CD4-positive, alpha-beta T cell treated with Interleukin-1 beta for 1 hour (primary cell): Measurements from ENCODE around the gene IGLON5.
A peak's percentile ranks its signal among the peaks of the same experiment; 100 is the strongest.

Source experiments
- DNase-seq, 2 donors: peaks; one replicate each; pipeline ENCODE4 v3.0.0-alpha.2; 2020 to 2022

Gene IGLON5

DNA sequence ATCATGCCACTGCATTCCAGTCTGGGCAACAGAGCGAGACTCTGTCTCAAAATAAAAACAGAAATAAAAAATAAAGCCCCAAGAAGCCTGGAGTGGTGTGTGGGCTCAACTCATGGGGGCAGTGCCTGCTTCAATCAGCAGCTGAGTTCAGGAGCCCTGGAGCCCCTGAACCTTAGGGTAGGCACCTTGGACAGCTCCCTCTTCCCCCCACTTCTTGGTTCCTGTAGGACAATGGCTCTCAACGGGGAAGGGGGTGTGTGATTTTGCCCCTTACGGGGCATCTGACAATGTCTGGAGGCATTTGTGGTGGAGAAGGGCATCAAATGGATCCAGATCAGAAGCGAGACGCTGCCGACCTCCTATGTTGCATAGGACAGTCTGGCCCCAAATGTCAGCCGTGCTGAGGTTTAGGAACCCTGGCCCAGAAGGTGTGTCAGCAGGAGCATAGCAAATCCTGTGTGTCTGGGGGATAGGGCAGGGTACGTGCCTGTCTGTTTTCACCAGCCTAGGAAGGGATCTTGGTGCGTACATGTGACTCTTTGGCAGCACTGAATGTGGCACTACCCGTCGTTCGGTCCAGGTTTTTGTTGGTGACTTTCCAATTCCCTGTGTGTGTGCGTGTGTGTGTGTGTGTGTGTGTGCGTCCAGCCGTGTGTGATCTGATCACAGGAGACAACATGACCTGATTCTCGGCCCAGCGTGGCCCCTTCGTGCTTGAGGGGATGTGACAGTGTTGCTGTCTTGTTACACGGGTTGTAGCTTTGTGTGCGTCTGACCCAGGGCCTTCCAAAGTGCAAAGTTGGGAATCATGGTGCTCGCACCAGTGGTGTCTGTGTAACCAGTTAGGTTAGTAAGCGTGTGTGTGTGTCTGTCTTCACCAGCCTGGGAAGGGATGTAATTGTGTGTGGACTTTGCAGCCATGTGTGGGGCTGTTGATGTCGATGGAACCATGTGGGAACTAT is 7.5 kb downstream of the IGLON5 start:
- no peak for DNase-seq

DNA sequence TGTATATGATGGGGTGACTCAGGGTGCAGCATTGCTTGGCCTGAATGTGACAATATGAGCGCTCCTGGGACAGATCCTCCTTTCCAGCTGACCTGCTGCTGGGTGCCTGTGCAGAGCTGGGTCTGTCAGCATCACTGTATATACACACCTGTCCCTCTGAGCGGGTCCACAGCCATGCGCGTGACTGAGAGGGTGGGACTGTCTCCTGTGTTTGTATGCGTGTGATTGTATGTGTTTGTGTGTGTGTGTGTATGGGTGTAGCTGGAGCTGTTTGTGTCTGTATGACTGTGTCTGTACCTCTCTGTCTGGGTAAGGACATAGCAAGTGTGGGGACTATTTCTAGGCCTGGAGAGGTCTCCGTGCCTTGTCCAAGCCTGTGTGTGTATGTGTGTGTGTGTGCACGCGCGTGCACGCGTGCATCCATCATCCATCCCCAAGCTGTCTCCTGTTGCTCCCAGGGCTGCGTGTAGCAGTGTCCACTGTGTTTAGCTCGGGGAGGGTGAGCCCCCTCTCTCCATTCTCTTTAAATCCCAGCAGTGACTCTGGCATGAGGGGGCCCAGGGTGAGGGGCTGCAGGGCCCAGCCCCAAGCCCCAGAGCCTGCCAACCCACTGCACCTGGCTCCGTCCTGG is 8.3 kb downstream of the IGLON5 start:
- no peak for DNase-seq

DNA sequence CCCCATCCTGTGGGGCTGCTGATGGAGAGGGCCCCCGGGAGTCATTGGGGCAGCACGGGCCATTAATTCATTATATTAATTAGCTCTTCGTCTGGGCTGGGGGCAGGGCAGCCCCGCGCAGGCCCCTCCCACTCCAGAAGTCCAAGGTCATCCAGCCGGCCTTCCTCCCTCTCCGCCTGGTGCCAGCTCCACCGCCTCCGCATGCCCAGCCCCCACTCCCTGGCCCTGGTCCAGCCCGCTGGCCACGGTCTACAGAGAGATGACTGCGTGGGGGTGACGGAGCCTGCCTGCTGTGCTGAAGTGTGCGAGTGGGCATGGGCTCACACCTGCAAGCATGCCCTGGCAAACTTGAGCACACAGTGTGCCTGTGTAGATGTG is 8.8 kb downstream of the IGLON5 start:
- no peak for DNase-seq

DNA sequence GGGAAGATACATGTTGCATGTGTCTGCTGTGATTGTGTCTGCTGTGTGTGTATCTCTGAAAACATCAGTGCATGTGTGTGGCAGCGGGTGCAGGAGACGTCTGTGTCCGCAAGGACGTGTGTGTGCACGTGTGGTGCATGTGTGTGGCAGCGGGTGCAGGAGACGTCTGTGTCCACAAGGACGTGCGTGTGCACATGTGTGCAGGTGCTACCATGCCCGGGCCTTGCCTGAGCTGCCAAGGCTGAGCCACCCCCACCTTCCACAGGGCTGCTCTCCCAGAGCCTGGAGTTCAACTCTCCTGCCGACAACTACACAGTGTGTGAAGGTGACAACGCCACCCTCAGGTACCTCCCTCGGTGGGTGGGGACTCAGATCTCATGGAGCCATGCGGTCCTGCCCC is 10.4 kb downstream of the IGLON5 start:
- DNase-seq: no peak

DNA sequence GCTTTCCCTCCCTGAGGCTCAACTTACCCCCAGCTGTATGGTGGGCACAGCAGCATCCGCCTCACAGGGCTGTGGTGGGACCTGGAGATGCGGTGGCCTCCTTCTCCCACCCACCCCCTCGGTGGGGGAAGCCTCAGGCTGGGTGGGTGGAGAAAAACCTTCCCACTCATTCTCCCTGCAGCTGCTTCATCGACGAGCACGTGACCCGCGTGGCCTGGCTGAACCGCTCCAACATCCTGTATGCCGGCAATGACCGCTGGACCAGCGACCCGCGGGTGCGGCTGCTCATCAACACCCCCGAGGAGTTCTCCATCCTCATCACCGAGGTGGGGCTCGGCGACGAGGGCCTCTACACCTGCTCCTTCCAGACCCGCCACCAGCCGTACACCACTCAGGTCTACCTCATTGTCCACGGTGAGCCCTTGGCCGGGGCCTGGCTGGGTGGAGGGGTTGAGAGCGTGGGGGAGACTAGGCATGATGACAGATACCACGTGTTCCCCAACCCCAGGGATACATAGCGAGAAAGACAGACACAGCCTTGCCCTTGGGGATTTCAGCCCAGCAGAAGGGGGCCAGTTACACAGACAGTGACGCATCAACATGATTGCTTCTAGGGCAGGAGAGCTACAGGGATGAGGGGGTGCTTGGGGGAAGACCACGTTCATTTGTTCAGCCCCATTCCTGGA is 12.2 kb downstream of the IGLON5 start:
- DNase-seq: no peak

DNA sequence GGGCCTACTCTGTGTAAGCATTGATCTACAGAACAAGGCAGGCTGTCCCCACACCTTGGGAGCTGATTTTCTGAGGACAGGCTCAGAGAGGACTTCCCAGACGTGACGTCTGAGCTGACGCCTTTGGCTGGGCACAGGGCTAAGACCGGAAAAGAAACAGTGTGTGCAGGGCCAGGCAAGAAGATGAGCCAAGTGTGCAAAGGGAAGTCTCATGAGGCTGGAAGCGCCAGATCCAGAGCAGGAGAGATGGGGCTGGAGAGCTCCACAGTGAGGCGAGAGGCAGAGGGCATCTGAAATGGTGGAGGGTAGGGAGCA is 12.7 kb downstream of the IGLON5 start:
- DNase-seq: no peak

DNA sequence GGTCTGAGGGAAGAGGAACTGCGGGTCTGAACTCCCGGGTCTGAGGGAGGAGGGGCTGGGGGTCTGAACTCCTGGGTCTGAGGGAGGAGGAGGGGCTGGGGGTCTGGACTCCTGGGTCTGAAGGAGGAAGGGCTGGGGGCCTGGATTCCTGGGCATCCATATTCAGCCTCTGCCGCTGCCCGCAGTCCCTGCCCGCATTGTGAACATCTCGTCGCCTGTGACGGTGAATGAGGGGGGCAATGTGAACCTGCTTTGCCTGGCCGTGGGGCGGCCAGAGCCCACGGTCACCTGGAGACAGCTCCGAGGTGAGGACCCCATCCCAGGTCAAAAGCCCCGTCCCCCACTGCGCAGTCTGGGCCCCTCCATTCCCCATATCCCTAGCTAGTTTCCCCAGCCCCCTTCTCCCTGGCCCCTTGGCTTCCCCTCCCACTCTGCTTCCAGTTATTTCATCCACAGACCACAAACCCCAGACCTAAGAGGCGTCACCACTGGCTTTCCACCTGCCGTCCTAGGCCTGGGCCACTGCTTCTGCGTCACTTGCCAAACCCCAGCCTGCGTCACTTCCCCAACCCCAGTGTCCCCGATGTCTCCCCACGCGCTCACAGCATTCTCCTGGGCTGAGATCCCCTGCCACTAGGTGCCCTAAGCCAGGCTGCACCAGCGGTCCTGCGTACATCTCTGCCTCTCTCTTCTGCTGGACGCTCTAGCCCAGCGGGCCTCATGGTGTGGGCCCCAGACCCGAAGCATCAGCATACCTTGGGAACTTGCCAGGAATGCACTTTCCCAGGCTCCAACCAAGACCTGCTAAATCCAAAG is 13.9 kb downstream of the IGLON5 start:
- peak in 1 of 2 donors; percentile 36 for DNase-seq

DNA sequence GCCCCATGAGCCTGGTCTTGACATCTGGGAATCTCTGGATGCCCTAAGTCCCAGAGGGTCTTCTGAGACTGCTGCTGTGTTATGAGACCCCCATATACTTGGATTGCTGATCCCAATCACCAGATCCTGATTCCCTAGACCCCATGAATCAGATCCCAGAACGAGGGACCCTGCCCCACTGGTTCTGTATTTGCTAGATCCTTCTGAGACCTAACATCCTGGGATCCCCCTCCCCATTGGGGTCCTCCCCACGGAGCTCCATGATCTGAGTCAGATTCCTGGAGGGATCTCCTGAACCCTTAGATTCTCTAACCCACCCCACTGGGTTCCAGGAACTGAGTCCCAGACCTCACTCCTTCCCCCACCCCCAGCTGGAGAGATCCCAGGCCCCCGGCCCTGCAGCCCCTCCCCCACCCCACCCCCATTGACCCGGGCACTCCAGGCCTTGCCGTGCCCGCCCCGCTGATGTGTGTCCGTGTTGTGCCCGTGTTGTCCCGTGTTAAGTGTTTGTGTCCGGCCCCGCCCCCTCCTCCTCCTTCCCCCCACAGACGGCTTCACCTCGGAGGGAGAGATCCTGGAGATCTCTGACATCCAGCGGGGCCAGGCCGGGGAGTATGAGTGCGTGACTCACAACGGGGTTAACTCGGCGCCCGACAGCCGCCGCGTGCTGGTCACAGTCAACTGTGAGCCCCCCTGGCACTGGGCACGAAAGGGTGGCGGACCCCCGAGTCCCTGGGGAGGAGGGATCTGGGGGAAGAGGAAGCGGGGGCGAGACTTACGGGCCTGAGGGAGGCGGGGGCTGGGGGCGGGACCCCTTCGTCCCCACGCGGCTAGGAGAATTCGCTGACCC is 15.0 kb downstream of the IGLON5 start:
- no peak for DNase-seq

DNA sequence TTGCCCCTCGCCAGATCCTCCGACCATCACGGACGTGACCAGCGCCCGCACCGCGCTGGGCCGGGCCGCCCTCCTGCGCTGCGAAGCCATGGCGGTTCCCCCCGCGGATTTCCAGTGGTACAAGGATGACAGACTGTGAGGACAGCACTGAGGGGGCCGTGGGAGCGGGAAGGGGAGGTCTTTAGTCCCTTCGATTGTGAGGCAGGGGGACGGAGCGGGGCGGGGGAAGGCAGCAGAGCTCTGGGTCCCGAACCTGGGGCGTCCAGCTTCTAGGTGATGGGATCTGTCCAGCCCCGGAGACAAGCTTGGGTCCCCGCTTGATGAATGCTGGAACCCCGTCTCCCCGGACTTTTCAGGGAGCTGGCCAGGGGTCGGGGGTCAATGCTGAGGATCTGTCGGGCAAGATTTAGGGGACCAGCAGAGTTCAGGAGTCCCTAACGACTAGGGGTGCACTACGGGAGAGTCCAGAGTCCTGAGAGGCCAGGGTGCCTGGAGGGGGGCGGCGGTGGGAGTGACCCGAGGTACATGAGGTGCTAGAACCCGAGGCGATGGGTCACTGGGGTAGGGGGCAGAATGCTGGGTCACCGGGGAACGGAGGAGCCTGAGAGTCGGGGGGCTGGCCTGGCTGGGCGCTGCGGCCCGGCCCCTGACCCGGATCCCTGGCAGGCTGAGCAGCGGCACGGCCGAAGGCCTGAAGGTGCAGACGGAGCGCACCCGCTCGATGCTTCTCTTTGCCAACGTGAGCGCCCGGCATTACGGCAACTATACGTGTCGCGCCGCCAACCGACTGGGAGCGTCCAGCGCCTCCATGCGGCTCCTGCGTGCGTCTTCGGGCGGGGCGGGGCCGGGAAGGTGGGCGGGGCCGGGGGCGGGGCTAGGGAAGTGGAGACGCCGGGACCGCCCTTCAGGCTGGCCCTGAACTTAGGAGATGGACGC is 15.9 kb downstream of the IGLON5 start:
- peak; percentile 36 to 64 for DNase-seq

DNA sequence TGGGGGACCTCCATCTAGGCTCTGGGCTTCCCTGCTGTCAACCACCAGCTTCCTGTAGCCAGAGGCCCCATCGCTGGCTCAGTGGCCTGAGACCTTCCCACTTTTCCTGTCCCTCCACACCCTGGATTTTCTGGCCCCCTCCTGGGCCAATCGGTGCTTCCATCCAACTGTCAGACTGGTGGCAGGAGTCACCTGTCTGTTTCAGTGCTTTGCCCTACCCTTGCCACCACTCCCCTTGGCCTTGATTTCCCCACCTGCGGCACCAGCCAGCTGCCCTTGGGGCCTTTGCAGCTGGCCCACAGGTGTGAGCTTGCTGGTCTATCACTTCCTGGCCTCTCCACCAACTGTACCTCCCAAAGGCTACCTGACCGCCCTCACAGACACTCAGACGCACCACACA is 18.0 kb downstream of the IGLON5 start:
- DNase-seq: no peak

DNA sequence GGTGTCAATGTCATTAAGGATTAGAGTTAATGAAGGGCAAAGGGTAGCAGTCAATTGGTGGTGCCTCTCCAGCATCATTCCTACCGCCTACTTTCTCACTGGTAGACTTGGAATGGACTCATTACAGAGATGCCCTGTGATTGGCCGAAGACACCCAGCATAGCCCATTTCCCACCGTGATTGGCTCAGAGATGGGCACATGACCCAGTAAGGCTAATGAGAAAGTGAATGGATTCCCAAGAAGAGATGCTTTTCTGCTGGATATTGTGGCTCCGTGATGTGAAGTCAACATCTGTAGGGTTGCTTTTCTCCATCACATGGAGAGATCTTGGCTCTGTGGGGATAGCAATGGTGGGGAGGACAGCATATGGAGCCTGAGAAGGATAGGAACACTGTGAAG is 18.9 kb downstream of the IGLON5 start:
- no peak for DNase-seq

DNA sequence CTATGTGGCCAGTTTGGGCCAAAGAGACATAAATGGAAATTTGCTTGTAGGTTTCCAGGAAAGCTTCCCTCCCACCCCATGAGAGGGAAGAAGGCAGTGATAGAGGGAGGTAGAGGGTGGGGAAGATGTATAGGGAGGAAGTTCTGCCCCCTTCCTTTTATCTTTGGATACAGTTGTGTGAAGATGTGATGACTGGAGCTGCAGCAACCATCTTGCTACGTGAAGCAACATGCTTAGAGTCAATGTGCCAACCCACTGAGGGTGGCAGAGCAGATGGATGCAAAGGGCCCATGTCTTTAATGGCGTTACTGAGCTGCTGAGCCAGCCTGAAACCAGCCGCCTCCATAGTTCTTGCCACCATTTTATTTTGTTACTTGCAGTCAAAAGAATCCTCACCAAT is 19.7 kb downstream of the IGLON5 start:
- no peak for DNase-seq

DNA sequence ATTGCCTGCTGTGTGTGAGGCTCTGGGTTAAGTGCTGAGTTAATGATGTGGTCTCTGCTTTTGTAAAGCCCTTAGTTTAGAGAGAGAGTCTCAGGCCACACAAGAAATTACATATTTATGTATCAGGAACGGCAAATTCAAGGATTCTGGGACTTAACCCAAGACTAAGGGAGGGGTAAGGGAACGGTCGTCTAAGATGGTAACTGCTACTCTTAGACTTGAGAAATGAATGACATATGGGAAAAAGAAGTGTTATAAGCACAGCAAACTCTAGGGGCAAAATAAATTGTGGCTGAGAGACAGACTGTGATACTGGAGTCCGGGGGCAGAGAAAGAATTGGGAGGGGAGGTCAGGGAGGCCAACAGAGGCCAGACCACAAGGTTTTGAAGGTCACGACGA is 20.3 kb downstream of the IGLON5 start:
- DNase-seq: no peak

DNA sequence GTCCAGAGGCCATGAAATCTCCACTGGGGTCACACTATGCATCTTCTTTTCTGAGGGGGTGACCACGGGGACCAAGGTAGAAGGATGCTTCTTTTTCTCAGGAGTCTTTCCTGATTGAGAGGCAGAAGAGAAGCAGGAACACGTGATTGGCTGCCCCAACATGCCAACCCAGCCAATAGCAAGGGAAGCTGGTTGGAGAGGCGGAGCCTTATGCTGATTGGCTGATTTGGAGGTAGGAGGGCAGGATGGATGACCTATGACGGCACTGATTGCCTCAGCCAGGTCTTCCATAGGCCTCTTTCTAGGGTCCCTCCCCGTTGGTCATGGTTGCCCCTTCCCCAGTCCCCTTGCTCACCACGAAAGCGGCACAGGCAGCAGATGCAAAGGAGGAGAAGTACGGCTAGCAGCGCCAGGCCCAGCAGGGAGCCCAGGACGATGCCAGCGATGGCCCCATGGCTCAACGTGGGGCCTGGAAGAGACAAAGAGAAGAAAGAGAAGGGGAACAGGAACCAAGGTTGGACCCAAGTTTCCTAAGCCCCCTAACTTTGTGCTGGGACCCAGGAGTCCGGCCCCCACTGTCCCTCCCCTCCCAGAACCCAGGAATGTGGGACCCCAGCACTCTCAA is 22.5 kb downstream of the IGLON5 start:
- no peak for DNase-seq

DNA sequence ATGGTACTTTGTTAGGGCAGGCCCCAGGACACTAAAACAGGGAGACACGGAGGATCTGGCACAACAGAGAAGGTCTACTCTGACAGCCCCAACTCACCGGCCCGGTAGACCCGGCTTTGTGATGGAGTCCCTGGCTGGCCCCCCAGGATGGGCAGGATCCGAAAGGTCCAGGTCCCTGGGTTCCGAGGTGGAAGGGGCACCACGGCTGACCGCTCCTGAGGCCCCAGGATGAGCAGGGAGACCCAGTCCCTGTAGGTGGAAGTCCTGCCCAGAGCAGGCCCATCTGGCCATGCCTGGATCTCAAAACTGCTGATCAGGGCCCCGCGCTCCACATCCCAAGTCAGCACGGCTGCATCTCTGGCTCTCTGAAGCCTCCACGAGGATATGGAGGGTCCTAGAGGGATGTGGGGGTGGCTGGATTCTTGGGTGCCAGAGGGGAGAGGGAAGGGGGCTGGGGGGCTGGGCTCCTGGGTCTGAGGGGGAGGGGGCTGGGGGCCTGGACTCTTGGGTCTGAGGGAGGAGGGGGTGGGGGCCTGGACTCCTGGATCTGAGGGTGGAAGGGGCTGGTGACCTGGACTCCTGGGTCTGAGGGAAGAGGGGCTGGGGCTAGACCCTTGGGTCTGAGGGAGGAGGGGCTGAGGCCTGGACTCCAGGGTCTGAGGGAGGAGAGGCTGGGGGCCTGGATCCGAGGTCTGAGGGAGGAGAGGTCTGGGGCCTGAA is 25.9 kb downstream of the IGLON5 start:
- no peak for DNase-seq

DNA sequence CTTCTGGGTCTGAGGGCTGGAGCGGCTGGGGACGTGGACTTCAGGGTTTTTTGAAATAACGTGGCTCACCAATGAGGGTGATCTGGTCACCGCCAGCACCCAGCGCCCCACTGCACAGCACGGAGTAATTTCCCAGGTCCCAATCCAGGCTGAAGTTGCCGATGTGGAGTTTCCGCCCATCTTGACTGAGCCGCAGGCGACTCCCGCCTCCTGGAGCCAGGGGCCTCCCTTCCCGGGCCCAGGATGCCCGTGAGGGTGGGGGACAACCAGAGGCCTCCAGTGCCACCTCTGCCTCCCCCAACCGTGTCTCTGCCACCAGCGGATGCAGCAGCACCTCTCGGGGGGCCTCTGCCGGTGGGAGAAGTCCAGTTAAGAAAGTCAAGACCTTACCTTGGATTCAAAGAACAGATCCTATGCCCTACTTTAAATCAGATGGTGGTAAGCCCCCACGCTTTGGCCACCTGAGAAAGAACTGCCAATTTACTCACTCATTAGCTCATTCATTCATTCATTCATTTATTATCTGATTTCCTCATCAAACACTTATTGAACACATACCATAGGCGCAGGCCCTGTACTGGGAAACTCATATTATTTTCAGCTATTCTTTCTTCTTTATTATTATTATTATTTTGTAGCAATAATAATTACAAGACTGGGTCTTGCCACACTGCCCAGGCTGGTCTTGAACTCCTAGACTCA is 26.6 kb downstream of the IGLON5 start:
- DNase-seq: no peak

DNA sequence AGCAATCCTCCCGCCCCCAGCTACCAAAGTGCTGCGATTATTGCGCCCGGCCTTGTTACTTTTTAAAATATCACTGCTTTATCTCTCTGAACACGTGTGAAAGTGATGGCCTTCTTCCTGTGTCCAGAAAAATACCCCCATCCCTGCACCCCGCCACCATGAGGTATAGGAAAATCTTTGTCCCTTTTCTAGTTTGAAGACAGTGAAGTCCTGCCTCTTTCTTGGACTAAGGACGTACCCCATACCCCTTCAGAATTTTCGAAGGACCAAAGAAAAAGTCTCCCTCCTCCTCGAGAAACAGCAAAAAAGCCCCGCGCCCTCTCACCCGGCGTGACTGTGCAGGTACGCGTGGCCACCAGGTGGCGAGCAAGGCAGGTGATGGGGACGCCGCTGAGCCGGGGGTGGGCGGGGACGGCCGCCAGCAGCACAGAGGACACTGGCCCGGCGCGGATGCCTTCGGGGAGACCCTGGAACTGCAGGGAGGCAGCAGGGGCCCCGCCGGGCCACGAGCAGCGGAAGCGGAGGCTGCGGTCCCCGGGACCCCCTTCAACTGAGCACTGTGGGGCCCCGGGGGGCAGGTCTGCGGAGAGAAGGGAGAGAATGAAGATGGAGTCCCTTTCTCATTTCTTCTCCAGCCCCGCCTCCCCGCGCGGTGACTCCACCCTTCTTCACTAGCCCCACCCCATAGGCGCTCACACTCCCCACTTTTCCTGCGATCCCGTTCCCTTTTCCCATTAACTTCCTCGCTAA is 27.3 kb downstream of the IGLON5 start:
- peak; percentile 83 for DNase-seq

DNA sequence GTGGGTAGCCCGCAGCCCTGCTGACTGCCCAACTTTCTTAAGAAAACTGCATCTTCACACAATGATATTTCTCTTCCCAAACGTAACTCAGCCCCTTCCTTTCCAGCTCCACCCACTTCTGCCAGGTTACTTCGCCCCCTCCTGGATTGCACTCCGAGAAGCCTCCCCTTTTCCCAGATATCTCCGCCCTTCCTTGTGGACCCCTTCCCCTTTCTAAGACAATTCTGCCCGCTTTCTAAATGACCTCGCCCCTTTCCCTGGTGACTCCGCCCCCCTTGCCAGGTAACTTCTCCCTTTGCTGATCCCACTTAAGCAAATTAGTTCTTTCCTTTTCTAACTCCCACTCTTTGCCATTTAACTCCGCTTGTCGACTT is 27.9 kb downstream of the IGLON5 start:
- no peak for DNase-seq
